HEK293 (cell line): ENCODE data around the gene VEGFA.

Experiments
- CTCF ChIA-PET: fragments of 350-600 bp; formaldehyde crosslinking; extraction: SDS; loops from one replicate; lab custom pipeline; 2021; ENCODE audit warnings: antibody characterized with exemption; lab: Yijun Ruan, JAX
- POLR2A ChIA-PET: fragments of 300-600 bp; formaldehyde crosslinking; extraction: SDS; loops from one replicate; lab custom pipeline; 2020; ENCODE audit warnings: antibody characterized with exemption, inconsistent platforms; lab: Yijun Ruan, JAX
- H3K27ac ChIP-seq: fragments of 200-500 bp; sonication (Bioruptor generic); 2 replicates; pipeline ENCODE4 v1.5.1; 2014; ENCODE audit warnings: low read depth, low read length, control low read depth, inconsistent platforms; ENCODE audit errors: extremely low read depth
- H3K36me3 ChIP-seq, 2 experiments: fragments of 200-500 bp in 1 of 2; sonication (Bioruptor generic) in 1 of 2; 1 replicate in 1 of 2; 2 replicates in 1 of 2; pipeline ENCODE4 v1.5.1; 2014 to 2017; ENCODE audit warnings: inconsistent platforms in 2 of 2, low read length in 2 of 2; ENCODE audit not compliant: control insufficient read depth in 2 of 2, insufficient read depth in 1 of 2
- H3K4me1 ChIP-seq: fragments of 200-500 bp; sonication (Bioruptor generic); 2 replicates; pipeline ENCODE4 v1.5.1; 2014; ENCODE audit warnings: mild to moderate bottlenecking, low read length, inconsistent platforms; ENCODE audit not compliant: control insufficient read depth, insufficient read depth
- H3K4me3 ChIP-seq: 2 replicates; pipeline ENCODE4 v1.5.1; 2011; ENCODE audit warnings: low read depth, mild to moderate bottlenecking, control low read depth, low read length, moderate library complexity
- H3K9me3 ChIP-seq: fragments of 200-500 bp; sonication (Bioruptor generic); 2 replicates; pipeline ENCODE4 v1.5.1; 2014; ENCODE audit warnings: low read depth, low read length, inconsistent platforms; ENCODE audit not compliant: control insufficient read depth, insufficient read depth
- CTCF ChIP-seq: fragments of 450-650 bp; formaldehyde crosslinking; IDR thresholded peaks from 2 replicates; pipeline ENCODE4 v1.5.1; 2016; ENCODE audit warnings: missing biosample characterization, missing genetic modification characterization
- KLF16 ChIP-seq: fragments of 450-650 bp; formaldehyde crosslinking; IDR thresholded peaks from 2 replicates; pipeline ENCODE4 v1.5.1; 2017; ENCODE audit warnings: missing biosample characterization, missing genetic modification characterization
- KLF8 ChIP-seq: fragments of 450-650 bp; formaldehyde crosslinking; IDR thresholded peaks from 2 replicates; pipeline ENCODE4 v1.5.1; 2016; ENCODE audit warnings: missing biosample characterization, missing genetic modification characterization
- KLF9 ChIP-seq: fragments of 450-650 bp; formaldehyde crosslinking; IDR thresholded peaks from 2 replicates; pipeline ENCODE4 v1.5.1; 2016; ENCODE audit warnings: missing biosample characterization, missing genetic modification characterization, low read depth
- OVOL3 ChIP-seq: fragments of 450-650 bp; formaldehyde crosslinking; IDR thresholded peaks from 2 replicates; pipeline ENCODE4 v1.5.1; 2016; ENCODE audit warnings: missing biosample characterization, missing genetic modification characterization
- PRDM1 ChIP-seq: fragments of 450-650 bp; formaldehyde crosslinking; IDR thresholded peaks from 2 replicates; pipeline ENCODE4; 2016; ENCODE audit warnings: missing biosample characterization, missing genetic modification characterization
- PRDM2 ChIP-seq: fragments of 450-650 bp; formaldehyde crosslinking; IDR thresholded peaks from 2 replicates; pipeline ENCODE4 v1.5.1; 2016; ENCODE audit warnings: missing biosample characterization, missing genetic modification characterization, borderline replicate concordance
- SP7 ChIP-seq: fragments of 450-650 bp; formaldehyde crosslinking; IDR thresholded peaks from 2 replicates; pipeline ENCODE4 v1.5.1; 2016; ENCODE audit warnings: missing biosample characterization, missing genetic modification characterization
- ZEB2 ChIP-seq: fragments of 450-650 bp; formaldehyde crosslinking; IDR thresholded peaks from 2 replicates; pipeline ENCODE4 v1.5.1; 2016; ENCODE audit warnings: missing biosample characterization, missing genetic modification characterization
- ZNF140 ChIP-seq: fragments of 450-650 bp; formaldehyde crosslinking; IDR thresholded peaks from 2 replicates; pipeline ENCODE4 v1.5.1; 2016; ENCODE audit warnings: missing biosample characterization, missing genetic modification characterization
- ZNF16 ChIP-seq: fragments of 450-650 bp; formaldehyde crosslinking; IDR thresholded peaks from 2 replicates; pipeline ENCODE4 v1.5.1; 2016; ENCODE audit warnings: low read depth, missing biosample characterization, missing genetic modification characterization
- ZNF184 ChIP-seq: fragments of 450-650 bp; IDR thresholded peaks from 2 replicates; pipeline ENCODE4 v1.5.1; 2018; ENCODE audit warnings: missing biosample characterization, mild to moderate bottlenecking, missing genetic modification characterization
- ZNF19 ChIP-seq: fragments of 450-650 bp; formaldehyde crosslinking; IDR thresholded peaks from 2 replicates; pipeline ENCODE4; 2016; ENCODE audit warnings: missing biosample characterization, missing genetic modification characterization, low read depth
- ZNF202 ChIP-seq: fragments of 450-650 bp; formaldehyde crosslinking; IDR thresholded peaks from 2 replicates; pipeline ENCODE4 v1.5.1; 2016; ENCODE audit warnings: missing biosample characterization, missing genetic modification characterization, borderline replicate concordance
- ZNF248 ChIP-seq: fragments of 450-650 bp; formaldehyde crosslinking; IDR thresholded peaks from 2 replicates; pipeline ENCODE4 v1.5.1; 2017; ENCODE audit warnings: missing biosample characterization, missing genetic modification characterization
- ZNF354C ChIP-seq: fragments of 450-650 bp; formaldehyde crosslinking; IDR thresholded peaks from 2 replicates; pipeline ENCODE4 v1.5.1; 2016; ENCODE audit warnings: missing biosample characterization, missing genetic modification characterization, low read depth, borderline replicate concordance
- ZNF362 ChIP-seq: fragments of 450-650 bp; formaldehyde crosslinking; IDR thresholded peaks from 2 replicates; pipeline ENCODE4 v1.5.1; 2016; ENCODE audit warnings: missing biosample characterization, missing genetic modification characterization
- ZNF488 ChIP-seq: fragments of 450-650 bp; formaldehyde crosslinking; IDR thresholded peaks from 2 replicates; pipeline ENCODE4 v1.5.1; 2016; ENCODE audit warnings: missing biosample characterization, missing genetic modification characterization
- ZNF548 ChIP-seq: fragments of 450-650 bp; formaldehyde crosslinking; IDR thresholded peaks from 2 replicates; pipeline ENCODE4 v1.5.1; 2016; ENCODE audit warnings: missing biosample characterization, missing genetic modification characterization
- ZNF558 ChIP-seq: fragments of 450-650 bp; formaldehyde crosslinking; IDR thresholded peaks from 2 replicates; pipeline ENCODE4 v1.5.1; 2016; ENCODE audit warnings: missing biosample characterization, missing genetic modification characterization
- ZNF629 ChIP-seq: fragments of 450-650 bp; formaldehyde crosslinking; IDR thresholded peaks from 2 replicates; pipeline ENCODE4 v1.5.1; 2017; ENCODE audit warnings: missing biosample characterization, missing genetic modification characterization
- ZNF658 ChIP-seq: fragments of 450-650 bp; formaldehyde crosslinking; IDR thresholded peaks from 2 replicates; pipeline ENCODE4; 2016; ENCODE audit warnings: missing biosample characterization, missing genetic modification characterization
- ZNF660 ChIP-seq: fragments of 450-650 bp; IDR thresholded peaks from 2 replicates; pipeline ENCODE4 v1.5.1; 2018; ENCODE audit warnings: missing biosample characterization, mild to moderate bottlenecking, missing genetic modification characterization
- ZNF792 ChIP-seq: fragments of 450-650 bp; formaldehyde crosslinking; IDR thresholded peaks from 2 replicates; pipeline ENCODE4 v1.5.1; 2016; ENCODE audit warnings: missing biosample characterization, missing genetic modification characterization
- TF ChIP-seq, protein P1 (sequence below): fragments of 450-650 bp; formaldehyde crosslinking; IDR thresholded peaks from 2 replicates; pipeline ENCODE4 v1.5.1; 2017; ENCODE audit warnings: missing biosample characterization, missing genetic modification characterization

VEGFA gene

GRCh38 chr6:43773050-43773979 is 3.3 kb downstream of the VEGFA start:
- Histone ChIP-seq H3K27ac (peak overlapping the region; percentile 82; the same call in 1 of the 2 replicates), H3K36me3 (peaks cover 0 to 36% of the 10 kb centered on the region in 2 experiments; a peak in 1 of 3 replicates), H3K9me3 (no peaks in the 10 kb centered on the region), H3K4me1 (peaks cover 4% of the 10 kb centered on the region), H3K4me3 (no peak overlapping the region)
- ChIA-PET CTCF (interaction anchor here (0.6 to 4.4 kb wide), 59 partner anchors 10 to 605 kb away, joined by 3 to 48 read pairs (median 4); partner anchors contain the start of gene MRPS18A), POLR2A (interaction anchor here (1.0 to 2.0 kb wide), 8 partner anchors 13 to 106 kb away, joined by 3 to 8 read pairs (median 4); partner anchors contain the start of gene MRPS18A)
- TF ChIP-seq KLF16 (tag by site-specific recombination) (no peak), ZNF140 (tag by site-specific recombination) (no peak), SP7 (tag by site-specific recombination) (peak; percentile 58), ZNF362 (tag by site-specific recombination) (no peak), PRDM1 (tag by site-specific recombination) (no peak), ZNF19 (tag by site-specific recombination) (no peak), ZNF488 (no peak), OVOL3 (no peak), ZEB2 (tag by site-specific recombination) (peak; percentile 84), ZNF548 (tag by site-specific recombination) (no peak), ZNF558 (tag by site-specific recombination) (no peak), ZNF202 (tag by site-specific recombination) (no peak), ZNF354C (no peak), ZNF629 (tag by site-specific recombination) (no peak), KLF9 (tag by site-specific recombination) (peak; percentile 37; the same call in 1 of the 2 replicates), ZNF248 (tag by site-specific recombination) (no peak), ZNF792 (no peak), ZNF658 (tag by site-specific recombination) (no peak), CTCF (tag by site-specific recombination) (peak; percentile 86), ZNF16 (tag by site-specific recombination) (no peak), ZNF184 (tag by site-specific recombination) (peak; percentile 15; the same call in 1 of the 2 replicates), ZNF660 (tag by site-specific recombination) (peak; percentile 69; the same call in 1 of the 2 replicates), KLF8 (tag by site-specific recombination) (0 out of 2 replicates have a peak, but pooled peaks have one; percentile 41), PRDM2 (tag by site-specific recombination) (no peak)
- TF ChIP-seq, protein P1, sequence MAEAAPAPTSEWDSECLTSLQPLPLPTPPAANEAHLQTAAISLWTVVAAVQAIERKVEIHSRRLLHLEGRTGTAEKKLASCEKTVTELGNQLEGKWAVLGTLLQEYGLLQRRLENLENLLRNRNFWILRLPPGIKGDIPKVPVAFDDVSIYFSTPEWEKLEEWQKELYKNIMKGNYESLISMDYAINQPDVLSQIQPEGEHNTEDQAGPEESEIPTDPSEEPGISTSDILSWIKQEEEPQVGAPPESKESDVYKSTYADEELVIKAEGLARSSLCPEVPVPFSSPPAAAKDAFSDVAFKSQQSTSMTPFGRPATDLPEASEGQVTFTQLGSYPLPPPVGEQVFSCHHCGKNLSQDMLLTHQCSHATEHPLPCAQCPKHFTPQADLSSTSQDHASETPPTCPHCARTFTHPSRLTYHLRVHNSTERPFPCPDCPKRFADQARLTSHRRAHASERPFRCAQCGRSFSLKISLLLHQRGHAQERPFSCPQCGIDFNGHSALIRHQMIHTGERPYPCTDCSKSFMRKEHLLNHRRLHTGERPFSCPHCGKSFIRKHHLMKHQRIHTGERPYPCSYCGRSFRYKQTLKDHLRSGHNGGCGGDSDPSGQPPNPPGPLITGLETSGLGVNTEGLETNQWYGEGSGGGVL = peak; percentile 38; the same call in 1 of the 2 replicates
